ENCODE measurements around the gene MIOS. TPM values are rescaled to one million over a fixed set of nuclear protein-coding genes. Genes with fewer than 3 reads are reported as not detected.

The MIOS gene
- total and polyA plus RNA-seq, 9 of the 15 experiments (the other 6 are each of a cell fraction or from before 2014, with no cell fraction given), result 7.8 to 47.8 (median 30.6) TPM

DNA sequence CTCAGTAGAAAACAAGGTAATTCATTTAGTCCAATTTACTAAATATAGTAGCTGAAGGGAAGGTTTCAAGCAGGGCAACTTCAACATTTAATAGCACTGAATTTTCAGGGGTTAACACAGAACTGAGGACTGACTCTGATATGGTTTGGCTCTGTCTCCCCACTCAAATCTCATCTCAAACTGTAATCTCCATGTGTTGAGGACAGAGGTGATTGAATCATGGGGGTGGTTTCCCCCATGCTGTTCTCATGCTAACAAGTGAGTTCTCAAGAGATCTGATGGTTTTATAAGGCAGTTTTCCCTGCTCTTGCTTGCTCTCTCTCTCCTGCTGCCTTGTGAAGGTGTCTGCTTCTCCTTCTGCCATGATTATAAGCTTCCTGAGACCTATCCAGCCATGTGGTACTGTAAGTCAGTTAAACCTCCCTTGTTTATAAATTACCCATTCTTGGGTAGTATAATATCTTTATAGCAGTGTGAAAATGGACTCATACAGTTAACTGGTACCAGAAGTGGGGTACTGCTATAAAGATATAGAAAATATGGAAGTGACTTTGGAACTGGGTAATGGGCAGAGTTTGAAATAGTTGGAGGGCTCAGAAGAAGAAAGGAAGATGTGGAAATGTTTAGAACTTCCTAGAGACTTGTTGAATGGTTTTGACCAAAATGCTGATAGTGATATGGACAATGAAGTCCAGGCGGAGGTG, 64.1 kb downstream of the MIOS start:
- CTCF ChIA-PET (ENCODE audit: low intra/inter-chr PET ratio), result no interaction called here

DNA sequence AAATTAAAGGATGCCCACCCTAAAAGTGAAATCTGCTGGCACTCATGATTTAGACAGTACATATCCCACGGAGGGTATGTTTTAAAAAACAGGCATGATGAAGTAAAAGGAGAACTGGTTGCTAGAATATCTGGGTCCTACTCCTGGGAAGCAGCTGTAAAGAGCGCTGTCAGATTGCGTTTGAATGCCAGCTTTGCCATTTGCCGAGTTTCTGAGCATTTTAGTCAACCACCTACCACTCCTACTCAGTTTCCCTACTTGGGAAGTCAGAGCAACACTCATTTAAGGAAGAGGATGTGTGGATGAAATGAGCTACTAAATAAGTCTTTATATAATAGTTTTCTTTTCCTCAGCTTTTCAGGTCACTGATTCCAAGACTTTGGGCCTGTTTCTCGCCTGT, 72.7 kb downstream of the MIOS start:
- intact Hi-C loops (cut with micrococcal nuclease) (no loop called here), in situ Hi-C loops (cut with MboI) (no loop called here)
- TF ChIP-seq FOXA3 (CRISPR knock-in tag; conservative IDR thresholded peaks at IDR 0.05 in 1 of 2, IDR thresholded peaks at IDR 0.05 in 1 of 2) (peak in 1 of 2 experiments; percentile 22; a peak in 1 of 4 replicates), CBFA2T2 (conservative IDR thresholded peaks at IDR 0.05) (no peak)
- peak overlapping the region; percentile 88 for H2AFZ ChIP-seq (ENCODE audit: low read depth, low read length)
- H3K9me1 ChIP-seq (ENCODE audit: control insufficient read depth, insufficient read depth, low read length), result no peaks in the 10 kb centered on the region
- H3K27ac ChIP-seq (ENCODE audit: extremely low read depth, low read depth, low read length), result peak overlapping the region; percentile 75
- peak overlapping the region; percentile 62 for H3K4me3 ChIP-seq
- TSS peak; percentile 69 for BruUV-seq (replicated peaks)
- H3K4me2 ChIP-seq (ENCODE audit: insufficient read depth, low read length), result peak overlapping the region; percentile 89
- CTCF ChIA-PET (ENCODE audit: low intra/inter-chr PET ratio), result no interaction called here
- POLR2A ChIA-PET, result no interaction called here
- no peaks in the 10 kb centered on the region for H3K9me3 ChIP-seq (replicated peaks; ENCODE audit: control insufficient read depth, insufficient read depth, low read depth, low read length)
- peak overlapping the region; percentile 84 to 96 for H3K9ac ChIP-seq (ENCODE audit: insufficient read depth in 1 of 2, low read depth in 2 of 2, low read length in 2 of 2)
- peaks cover 0 to 3% of the 10 kb centered on the region in 2 experiments; a peak in 1 of 5 replicates for H3K4me1 ChIP-seq (replicated peaks in 1 of 2; ENCODE audit: control insufficient read depth in 2 of 2, insufficient read depth in 2 of 2, low read length in 2 of 2)
- DNase-seq (ENCODE audit: extremely low read depth in 1 of 4, low spot score in 3 of 4) (no peak), FAIRE-seq (no peak), ATAC-seq (no peak)
- H3K27me3 ChIP-seq (ENCODE audit: control insufficient read depth in 2 of 2, insufficient read depth in 2 of 2, low read length in 2 of 2), result no peaks in the 10 kb centered on the region
- H3K79me2 ChIP-seq (ENCODE audit: control insufficient read depth, insufficient read depth, low read length), result peaks cover 48% of the 10 kb centered on the region
- no peaks in the 10 kb centered on the region for H4K20me1 ChIP-seq (replicated peaks; ENCODE audit: control insufficient read depth, insufficient read depth, low read length)
- WGBS (ENCODE audit: insufficient coverage, low coverage, missing lambda C conversion rate), result 2% methylated on average over 5 of the region's 5 CpGs
- H3K36me3 ChIP-seq (ENCODE audit: control insufficient read depth, insufficient read depth, low read length), result peaks cover 21% of the 10 kb centered on the region; the same call in 2 of the 3 replicates

More for the DNA sequence above, 64.1 kb downstream of the MIOS start:
- no peak for ATAC-seq
- 71% methylated on average over 1 of the region's 1 CpG for WGBS (ENCODE audit: insufficient coverage, low coverage, missing lambda C conversion rate)
- Histone ChIP-seq H3K4me1 (replicated peaks in 1 of 2; ENCODE audit: control insufficient read depth in 2 of 2, insufficient read depth in 2 of 2, low read length in 2 of 2) (no peaks in the 10 kb centered on the region), H3K4me3 (no peak overlapping the region), H3K9me3 (replicated peaks; ENCODE audit: control insufficient read depth, insufficient read depth, low read depth, low read length) (no peaks in the 10 kb centered on the region; the same call in 1 of the 2 replicates), H3K9ac (ENCODE audit: insufficient read depth in 1 of 2, low read depth in 2 of 2, low read length in 2 of 2) (no peak overlapping the region), H3K27ac (ENCODE audit: extremely low read depth, low read depth, low read length) (no peak overlapping the region), H3K9me1 (ENCODE audit: control insufficient read depth, insufficient read depth, low read length) (no peaks in the 10 kb centered on the region), H3K4me2 (ENCODE audit: insufficient read depth, low read length) (no peak overlapping the region), H3K79me2 (ENCODE audit: control insufficient read depth, insufficient read depth, low read length) (no peaks in the 10 kb centered on the region), H2AFZ (ENCODE audit: low read depth, low read length) (no peak overlapping the region), H4K20me1 (replicated peaks; ENCODE audit: control insufficient read depth, insufficient read depth, low read length) (no peaks in the 10 kb centered on the region), H3K36me3 (ENCODE audit: control insufficient read depth, insufficient read depth, low read length) (no peaks in the 10 kb centered on the region; the same call in 2 of the 3 replicates), H3K27me3 (ENCODE audit: control insufficient read depth in 2 of 2, insufficient read depth in 2 of 2, low read length in 2 of 2) (no peaks in the 10 kb centered on the region)
- no peak for TF ChIP-seq SLC30A9 (CRISPR knock-in tag; IDR thresholded peaks at IDR 0.05)
- peak; percentile 90 for TF ChIP-seq ZNF707 (CRISPR knock-in tag; conservative IDR thresholded peaks at IDR 0.05)
- no peak for DNase-seq (ENCODE audit: extremely low read depth in 1 of 4, low spot score in 3 of 4)
- in situ Hi-C loops (cut with MboI) (no loop called here), intact Hi-C loops (cut with micrococcal nuclease) (no loop called here)
- no peak for FAIRE-seq
- POLR2A ChIA-PET, result interaction anchor here (1.7 kb wide), 1 partner anchor 10 kb away, joined by 6 read pairs; the partner anchor contains the start of gene UMAD1
- BruUV-seq (replicated peaks), result no TSS peak

All from K562 (cell line).